ENCODE results near the gene WDR64.

DNA sequence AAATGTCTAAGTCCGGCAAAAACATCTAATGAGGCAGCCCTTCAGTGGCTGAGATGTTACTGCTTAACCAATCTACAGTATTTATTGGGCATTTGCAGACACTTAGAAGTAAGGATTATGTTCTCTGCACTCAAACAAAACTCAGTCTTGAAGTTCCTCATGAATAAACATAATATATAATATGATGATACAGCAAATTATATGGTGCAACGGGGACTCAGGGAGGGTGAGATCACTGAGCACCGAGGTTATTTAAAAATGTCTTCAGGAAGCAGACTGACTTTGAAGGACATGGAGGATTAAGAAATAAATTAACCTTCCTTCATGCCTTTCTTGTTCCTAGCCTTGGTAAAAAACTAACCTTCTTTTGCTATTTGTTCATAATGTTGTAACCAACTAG is 27.9 kb downstream of the WDR64 start:
- TF ChIP-seq, protein P1, sequence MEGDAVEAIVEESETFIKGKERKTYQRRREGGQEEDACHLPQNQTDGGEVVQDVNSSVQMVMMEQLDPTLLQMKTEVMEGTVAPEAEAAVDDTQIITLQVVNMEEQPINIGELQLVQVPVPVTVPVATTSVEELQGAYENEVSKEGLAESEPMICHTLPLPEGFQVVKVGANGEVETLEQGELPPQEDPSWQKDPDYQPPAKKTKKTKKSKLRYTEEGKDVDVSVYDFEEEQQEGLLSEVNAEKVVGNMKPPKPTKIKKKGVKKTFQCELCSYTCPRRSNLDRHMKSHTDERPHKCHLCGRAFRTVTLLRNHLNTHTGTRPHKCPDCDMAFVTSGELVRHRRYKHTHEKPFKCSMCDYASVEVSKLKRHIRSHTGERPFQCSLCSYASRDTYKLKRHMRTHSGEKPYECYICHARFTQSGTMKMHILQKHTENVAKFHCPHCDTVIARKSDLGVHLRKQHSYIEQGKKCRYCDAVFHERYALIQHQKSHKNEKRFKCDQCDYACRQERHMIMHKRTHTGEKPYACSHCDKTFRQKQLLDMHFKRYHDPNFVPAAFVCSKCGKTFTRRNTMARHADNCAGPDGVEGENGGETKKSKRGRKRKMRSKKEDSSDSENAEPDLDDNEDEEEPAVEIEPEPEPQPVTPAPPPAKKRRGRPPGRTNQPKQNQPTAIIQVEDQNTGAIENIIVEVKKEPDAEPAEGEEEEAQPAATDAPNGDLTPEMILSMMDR (CRISPR knock-in tag; IDR thresholded peaks at IDR 0.05), result no peak
- no peak for TF ChIP-seq RXRA (CRISPR knock-in tag; IDR thresholded peaks at IDR 0.05)
- TF ChIP-seq POLR2A (IDR thresholded peaks at IDR 0.05; ENCODE audit: insufficient read depth in 1 of 2, low read depth in 2 of 2, low read length in 2 of 2), result no peak
- no peak for TF ChIP-seq HMGA1 (CRISPR knock-in tag; conservative IDR thresholded peaks at IDR 0.05)
- TF ChIP-seq, protein P2, sequence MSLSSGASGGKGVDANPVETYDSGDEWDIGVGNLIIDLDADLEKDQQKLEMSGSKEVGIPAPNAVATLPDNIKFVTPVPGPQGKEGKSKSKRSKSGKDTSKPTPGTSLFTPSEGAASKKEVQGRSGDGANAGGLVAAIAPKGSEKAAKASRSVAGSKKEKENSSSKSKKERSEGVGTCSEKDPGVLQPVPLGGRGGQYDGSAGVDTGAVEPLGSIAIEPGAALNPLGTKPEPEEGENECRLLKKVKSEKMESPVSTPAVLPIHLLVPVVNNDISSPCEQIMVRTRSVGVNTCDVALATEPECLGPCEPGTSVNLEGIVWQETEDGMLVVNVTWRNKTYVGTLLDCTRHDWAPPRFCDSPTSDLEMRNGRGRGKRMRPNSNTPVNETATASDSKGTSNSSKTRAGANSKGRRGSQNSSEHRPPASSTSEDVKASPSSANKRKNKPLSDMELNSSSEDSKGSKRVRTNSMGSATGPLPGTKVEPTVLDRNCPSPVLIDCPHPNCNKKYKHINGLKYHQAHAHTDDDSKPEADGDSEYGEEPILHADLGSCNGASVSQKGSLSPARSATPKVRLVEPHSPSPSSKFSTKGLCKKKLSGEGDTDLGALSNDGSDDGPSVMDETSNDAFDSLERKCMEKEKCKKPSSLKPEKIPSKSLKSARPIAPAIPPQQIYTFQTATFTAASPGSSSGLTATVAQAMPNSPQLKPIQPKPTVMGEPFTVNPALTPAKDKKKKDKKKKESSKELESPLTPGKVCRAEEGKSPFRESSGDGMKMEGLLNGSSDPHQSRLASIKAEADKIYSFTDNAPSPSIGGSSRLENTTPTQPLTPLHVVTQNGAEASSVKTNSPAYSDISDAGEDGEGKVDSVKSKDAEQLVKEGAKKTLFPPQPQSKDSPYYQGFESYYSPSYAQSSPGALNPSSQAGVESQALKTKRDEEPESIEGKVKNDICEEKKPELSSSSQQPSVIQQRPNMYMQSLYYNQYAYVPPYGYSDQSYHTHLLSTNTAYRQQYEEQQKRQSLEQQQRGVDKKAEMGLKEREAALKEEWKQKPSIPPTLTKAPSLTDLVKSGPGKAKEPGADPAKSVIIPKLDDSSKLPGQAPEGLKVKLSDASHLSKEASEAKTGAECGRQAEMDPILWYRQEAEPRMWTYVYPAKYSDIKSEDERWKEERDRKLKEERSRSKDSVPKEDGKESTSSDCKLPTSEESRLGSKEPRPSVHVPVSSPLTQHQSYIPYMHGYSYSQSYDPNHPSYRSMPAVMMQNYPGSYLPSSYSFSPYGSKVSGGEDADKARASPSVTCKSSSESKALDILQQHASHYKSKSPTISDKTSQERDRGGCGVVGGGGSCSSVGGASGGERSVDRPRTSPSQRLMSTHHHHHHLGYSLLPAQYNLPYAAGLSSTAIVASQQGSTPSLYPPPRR (CRISPR knock-in tag; IDR thresholded peaks at IDR 0.05; ENCODE audit: borderline replicate concordance), result no peak
- no peak for TF ChIP-seq ZNF841 (CRISPR knock-in tag; IDR thresholded peaks at IDR 0.05; ENCODE audit: borderline replicate concordance)
- no peak for TF ChIP-seq EZH2 (conservative IDR thresholded peaks at IDR 0.05; ENCODE audit: low read depth, low read length)
- TF ChIP-seq ZBTB7B (CRISPR knock-in tag; IDR thresholded peaks at IDR 0.05), result no peak
- no peak for TF ChIP-seq ZFP36 (IDR thresholded peaks at IDR 0.05; ENCODE audit: borderline replicate concordance, low read depth, low read length, partially characterized antibody)
- TF ChIP-seq ZNF501 (CRISPR knock-in tag; IDR thresholded peaks at IDR 0.05), result no peak
- TF ChIP-seq, protein P3, sequence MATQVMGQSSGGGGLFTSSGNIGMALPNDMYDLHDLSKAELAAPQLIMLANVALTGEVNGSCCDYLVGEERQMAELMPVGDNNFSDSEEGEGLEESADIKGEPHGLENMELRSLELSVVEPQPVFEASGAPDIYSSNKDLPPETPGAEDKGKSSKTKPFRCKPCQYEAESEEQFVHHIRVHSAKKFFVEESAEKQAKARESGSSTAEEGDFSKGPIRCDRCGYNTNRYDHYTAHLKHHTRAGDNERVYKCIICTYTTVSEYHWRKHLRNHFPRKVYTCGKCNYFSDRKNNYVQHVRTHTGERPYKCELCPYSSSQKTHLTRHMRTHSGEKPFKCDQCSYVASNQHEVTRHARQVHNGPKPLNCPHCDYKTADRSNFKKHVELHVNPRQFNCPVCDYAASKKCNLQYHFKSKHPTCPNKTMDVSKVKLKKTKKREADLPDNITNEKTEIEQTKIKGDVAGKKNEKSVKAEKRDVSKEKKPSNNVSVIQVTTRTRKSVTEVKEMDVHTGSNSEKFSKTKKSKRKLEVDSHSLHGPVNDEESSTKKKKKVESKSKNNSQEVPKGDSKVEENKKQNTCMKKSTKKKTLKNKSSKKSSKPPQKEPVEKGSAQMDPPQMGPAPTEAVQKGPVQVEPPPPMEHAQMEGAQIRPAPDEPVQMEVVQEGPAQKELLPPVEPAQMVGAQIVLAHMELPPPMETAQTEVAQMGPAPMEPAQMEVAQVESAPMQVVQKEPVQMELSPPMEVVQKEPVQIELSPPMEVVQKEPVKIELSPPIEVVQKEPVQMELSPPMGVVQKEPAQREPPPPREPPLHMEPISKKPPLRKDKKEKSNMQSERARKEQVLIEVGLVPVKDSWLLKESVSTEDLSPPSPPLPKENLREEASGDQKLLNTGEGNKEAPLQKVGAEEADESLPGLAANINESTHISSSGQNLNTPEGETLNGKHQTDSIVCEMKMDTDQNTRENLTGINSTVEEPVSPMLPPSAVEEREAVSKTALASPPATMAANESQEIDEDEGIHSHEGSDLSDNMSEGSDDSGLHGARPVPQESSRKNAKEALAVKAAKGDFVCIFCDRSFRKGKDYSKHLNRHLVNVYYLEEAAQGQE (IDR thresholded peaks at IDR 0.05; ENCODE audit: borderline replicate concordance in 1 of 2, low read depth in 1 of 2, low read length in 2 of 2), result no peak
